ENCODE data around the gene RPL13.

DNA sequence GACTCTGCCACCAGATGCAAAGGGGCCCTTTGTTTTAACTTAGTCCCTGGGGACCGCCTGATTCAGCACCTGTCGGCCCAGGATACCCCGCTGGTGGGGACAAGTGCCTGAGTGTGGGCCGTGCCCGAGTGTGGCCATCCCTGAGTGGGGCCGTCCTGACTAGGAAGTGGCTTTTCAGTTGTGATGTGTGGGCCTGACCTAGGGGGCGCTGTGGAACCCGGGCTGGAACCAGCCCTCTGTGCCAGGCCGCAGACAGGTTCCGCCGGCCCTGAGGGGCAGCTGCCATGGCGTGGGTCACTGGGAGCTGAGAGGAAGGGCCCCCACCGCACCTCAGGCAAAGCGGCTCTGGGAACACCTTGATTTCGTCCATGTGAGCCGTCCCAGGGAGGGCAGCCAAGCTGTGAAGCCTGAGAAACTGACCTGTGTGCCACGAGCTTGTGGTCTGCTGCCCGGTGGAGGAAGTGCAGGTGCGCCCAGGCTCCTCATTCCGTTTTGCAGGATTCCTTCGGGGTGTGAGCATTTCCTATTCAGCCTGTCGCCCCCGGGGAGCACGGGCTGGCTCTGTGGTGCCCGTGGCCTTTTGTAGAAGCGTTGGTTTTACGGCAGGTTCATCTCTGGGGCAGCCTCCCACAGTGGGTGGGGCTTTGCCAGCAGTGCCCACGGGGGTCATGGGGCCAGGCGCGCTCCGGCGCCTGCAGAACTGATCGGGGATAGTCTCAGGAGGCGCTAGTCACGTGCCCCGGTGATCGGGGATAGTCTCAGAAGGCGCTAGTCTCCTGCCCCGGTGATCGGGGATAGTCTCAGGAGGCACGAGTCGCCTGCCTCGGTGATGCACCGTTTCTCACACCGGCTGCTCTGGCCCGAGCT, 5.3 kb downstream of the RPL13 start:
- TF ChIP-seq, protein P1, sequence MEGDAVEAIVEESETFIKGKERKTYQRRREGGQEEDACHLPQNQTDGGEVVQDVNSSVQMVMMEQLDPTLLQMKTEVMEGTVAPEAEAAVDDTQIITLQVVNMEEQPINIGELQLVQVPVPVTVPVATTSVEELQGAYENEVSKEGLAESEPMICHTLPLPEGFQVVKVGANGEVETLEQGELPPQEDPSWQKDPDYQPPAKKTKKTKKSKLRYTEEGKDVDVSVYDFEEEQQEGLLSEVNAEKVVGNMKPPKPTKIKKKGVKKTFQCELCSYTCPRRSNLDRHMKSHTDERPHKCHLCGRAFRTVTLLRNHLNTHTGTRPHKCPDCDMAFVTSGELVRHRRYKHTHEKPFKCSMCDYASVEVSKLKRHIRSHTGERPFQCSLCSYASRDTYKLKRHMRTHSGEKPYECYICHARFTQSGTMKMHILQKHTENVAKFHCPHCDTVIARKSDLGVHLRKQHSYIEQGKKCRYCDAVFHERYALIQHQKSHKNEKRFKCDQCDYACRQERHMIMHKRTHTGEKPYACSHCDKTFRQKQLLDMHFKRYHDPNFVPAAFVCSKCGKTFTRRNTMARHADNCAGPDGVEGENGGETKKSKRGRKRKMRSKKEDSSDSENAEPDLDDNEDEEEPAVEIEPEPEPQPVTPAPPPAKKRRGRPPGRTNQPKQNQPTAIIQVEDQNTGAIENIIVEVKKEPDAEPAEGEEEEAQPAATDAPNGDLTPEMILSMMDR (IDR thresholded peaks at IDR 0.05; ENCODE audit: low read depth, low read length, poor library complexity, severe bottlenecking): peak; percentile 99
- TF ChIP-seq EZH2phosphoT487 (IDR thresholded peaks at IDR 0.05; ENCODE audit: borderline replicate concordance, low read length): no peak
